NCI-H82 treated with DMSO at 0.1 percent for 48 hours (cell line): ENCODE measurements around the gene FRAS1.
"Not testable (repeated sequence)": the region's sequence is repeated elsewhere in the genome, so short reads cannot be mapped to it uniquely, and the experiment has no call there.

Experiments used
- DNase-seq: peaks from one replicate; lab custom pipeline; 2025; ENCODE audit not compliant: unreplicated experiment; lab: John Stamatoyannopoulos, UW

The FRAS1 gene

GRCh38 chr4:78542373-78542772 is 485.2 kb downstream of the FRAS1 start:
- no peak for DNase-seq

- DNase-seq: no peak
These were observed 486.5 kb downstream of the FRAS1 start for GRCh38 chr4:78543424-78544125.

GRCh38 chr4:78544678-78545077 is 487.6 kb downstream of the FRAS1 start:
- no peak for DNase-seq

GRCh38 chr4:78545275-78546246 is 488.4 kb downstream of the FRAS1 start:
- no peak for DNase-seq

- DNase-seq: not testable (repeated sequence)
These were observed 490.8 kb downstream of the FRAS1 start for GRCh38 chr4:78547899-78548298.

- not testable (repeated sequence) for DNase-seq
These were observed 491.8 kb downstream of the FRAS1 start for GRCh38 chr4:78548889-78549288.

- DNase-seq: no peak
These were observed 494.6 kb downstream of the FRAS1 start, which contains the start of gene ANXA3 for GRCh38 chr4:78551420-78552351. TSS of gene ANXA3 (plus strand) at chr4:78551770. CDS start at chr4:78554474, 2,704 bp downstream.

GRCh38 chr4:78552389-78553042 is 495.4 kb downstream of the FRAS1 start:
- DNase-seq: no peak

- DNase-seq: no peak
These were observed 495.9 kb downstream of the FRAS1 start for GRCh38 chr4:78553043-78553396.

GRCh38 chr4:78553529-78554060 is 496.5 kb downstream of the FRAS1 start:
- no peak for DNase-seq

- DNase-seq: no peak
These were observed 499.5 kb downstream of the FRAS1 start for GRCh38 chr4:78556665-78557064.

GRCh38 chr4:78557841-78558240 is 500.7 kb downstream of the FRAS1 start:
- no peak for DNase-seq

GRCh38 chr4:78558410-78558809 is 501.3 kb downstream of the FRAS1 start:
- DNase-seq: no peak

GRCh38 chr4:78560296-78560963 is 503.3 kb downstream of the FRAS1 start:
- DNase-seq: no peak

- no peak for DNase-seq
These were observed 504.6 kb downstream of the FRAS1 start for GRCh38 chr4:78561677-78562076.

- DNase-seq: peak; percentile 6
These were observed 505.6 kb downstream of the FRAS1 start for GRCh38 chr4:78562687-78563086.

- DNase-seq: no peak
These were observed 508.8 kb downstream of the FRAS1 start for GRCh38 chr4:78565971-78566372.

- no peak for DNase-seq
These were observed 509.8 kb downstream of the FRAS1 start for GRCh38 chr4:78566834-78567499.

GRCh38 chr4:78567500-78568060 is 510.5 kb downstream of the FRAS1 start:
- DNase-seq: no peak
